GM10266 (cell line): ENCODE data around the gene TGFBRAP1.

ENCODE experiments used
- DNase-seq: peaks from one replicate; pipeline ENCODE4 v3.0.0; 2012; ENCODE audit errors: extremely low spot score
- CTCF ChIP-seq: IDR thresholded peaks from 2 replicates; pipeline ENCODE4 v1.5.1; 2012; ENCODE audit warnings: mild to moderate bottlenecking, low read depth; ENCODE audit not compliant: control insufficient read depth, insufficient read depth; ENCODE audit errors: missing control alignments

The TGFBRAP1 gene

GRCh38 chr2:105220604-105221003 is 108.9 kb downstream of the TGFBRAP1 start:
- no peak for DNase-seq
- TF ChIP-seq CTCF: no peak

GRCh38 chr2:105215586-105216192 is 113.8 kb downstream of the TGFBRAP1 start:
- no peak for TF ChIP-seq CTCF
- no peak for DNase-seq
